ENCODE measurements around the gene SOX6. TPM values are rescaled to one million over a fixed set of nuclear protein-coding genes. Genes with fewer than 3 reads are reported as not detected.
A peak's percentile ranks its signal among the peaks of the same experiment; 100 is the strongest.

SOX6 gene
- total RNA-seq, 1 experiment from 2014 or later = not detected

DNA sequence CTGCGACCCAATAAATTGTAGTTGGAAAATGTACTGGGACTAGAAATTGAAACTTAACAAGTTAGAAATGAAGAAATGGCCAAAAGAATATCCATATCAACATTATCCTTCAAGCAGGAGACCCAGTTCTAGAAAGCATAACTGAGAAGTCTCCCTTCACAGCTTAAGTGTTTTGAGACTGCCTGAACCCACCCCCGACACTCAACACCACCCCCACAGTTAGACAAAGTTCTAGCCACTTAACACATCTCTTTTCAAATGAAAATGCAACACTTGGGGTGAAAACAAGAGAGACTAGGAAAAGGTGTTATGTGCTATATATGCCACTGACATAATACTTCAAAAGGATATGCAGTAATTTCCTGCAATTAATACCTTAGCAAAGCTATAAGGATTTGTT, 184.5 kb downstream of the SOX6 start:
- Histone ChIP-seq H3T11ph (ENCODE audit: low read length) (no peak overlapping the region), H3K56ac (ENCODE audit: insufficient read length, low read depth, low read length) (no peak overlapping the region), H3K9me3 (ENCODE audit: control insufficient read depth, low read depth, low read length) (no peaks in the 10 kb centered on the region), H3K27ac (ENCODE audit: insufficient read length, low read depth, low read length) (no peak overlapping the region), H2BK120ac (ENCODE audit: low read depth, low read length, poor library complexity, severe bottlenecking) (no peak overlapping the region), H3K4ac (ENCODE audit: low read depth, low read length) (no peak overlapping the region), H2BK15ac (ENCODE audit: low read depth, low read length) (no peak overlapping the region), H2BK12ac (ENCODE audit: insufficient read length, low read depth, low read length) (no peak overlapping the region), H3K79me2 (ENCODE audit: insufficient read depth, low read length) (no peaks in the 10 kb centered on the region), H2AK5ac (ENCODE audit: insufficient read length, low read length) (no peak overlapping the region), H3K79me1 (ENCODE audit: insufficient read depth, low read depth, low read length, poor library complexity, severe bottlenecking) (no peaks in the 10 kb centered on the region), H2BK20ac (ENCODE audit: low read depth, low read length, poor library complexity, severe bottlenecking) (no peak overlapping the region), H4K8ac (replicated peaks; ENCODE audit: insufficient read length, low read depth, low read length) (no peak overlapping the region), H3K23ac (ENCODE audit: insufficient read length, low read depth, low read length) (no peak overlapping the region), H3K4me1 (ENCODE audit: insufficient read depth, low read length) (peaks cover 3% of the 10 kb centered on the region; the same call in 1 of the 2 replicates), H2BK5ac (ENCODE audit: insufficient read length, low read length) (no peak overlapping the region), H3K27me3 (ENCODE audit: insufficient read depth, low read length) (no peaks in the 10 kb centered on the region), H2AFZ (ENCODE audit: low read length) (no peak overlapping the region), H3K4me2 (ENCODE audit: insufficient read depth, insufficient read length, low read length) (no peak overlapping the region), H3K18ac (ENCODE audit: insufficient read length, low read depth, low read length) (no peak overlapping the region), H4K5ac (ENCODE audit: insufficient read length, low read depth, low read length) (no peak overlapping the region), H3K14ac (ENCODE audit: insufficient read depth, low read length) (no peak overlapping the region), H4K20me1 (ENCODE audit: control insufficient read depth, insufficient read depth, insufficient read length) (no peaks in the 10 kb centered on the region), H3K9ac (ENCODE audit: extremely low read depth, insufficient read length, low read length) (no peak overlapping the region), H4K91ac (ENCODE audit: insufficient read length, low read depth, low read length) (no peak overlapping the region), H3K23me2 (ENCODE audit: insufficient read length, low read depth, low read length, poor library complexity, severe bottlenecking) (no peaks in the 10 kb centered on the region)
- no peak for DNase-seq
- H3K4me1 Mint-ChIP-seq = peaks cover 26 to 27% of the 10 kb centered on the region in 2 experiments
- no peaks in the 10 kb centered on the region for H3K36me3 Mint-ChIP-seq (ENCODE audit: insufficient read depth in 1 of 3, low read depth in 3 of 3)
- no CpG with 5 or more reads among the region's 2 CpGs for WGBS (ENCODE audit: extremely low coverage, insufficient read length, low lambda C conversion rate)
- H3K4me3 Mint-ChIP-seq = no peak overlapping the region; a peak in 1 of 5 replicates
- TF ChIP-seq CTCF (conservative IDR thresholded peaks at IDR 0.05) = no peak
- peak overlapping the region in 2 of 3 experiments; percentile 16 to 60; a peak in 3 of 7 replicates for H3K27ac Mint-ChIP-seq
- no peaks in the 10 kb centered on the region for H3K27me3 Mint-ChIP-seq (ENCODE audit: low read depth)
- H3K9me3 Mint-ChIP-seq = no peaks in the 10 kb centered on the region
